ENCODE data around the gene HEATR5A. TPM values are rescaled to one million over a fixed set of nuclear protein-coding genes. Genes with fewer than 3 reads are reported as not detected.
A peak's percentile ranks its signal among the peaks of the same experiment; 100 is the strongest.
"Not testable (repeated sequence)": the region's sequence is repeated elsewhere in the genome, so short reads cannot be mapped to it uniquely, and the experiment has no call there.

Gene HEATR5A
- polyA plus RNA-seq, 1 donor (not counting 4 experiments of a cell fraction or from before 2014, with no cell fraction given), result 16.7 TPM

DNA sequence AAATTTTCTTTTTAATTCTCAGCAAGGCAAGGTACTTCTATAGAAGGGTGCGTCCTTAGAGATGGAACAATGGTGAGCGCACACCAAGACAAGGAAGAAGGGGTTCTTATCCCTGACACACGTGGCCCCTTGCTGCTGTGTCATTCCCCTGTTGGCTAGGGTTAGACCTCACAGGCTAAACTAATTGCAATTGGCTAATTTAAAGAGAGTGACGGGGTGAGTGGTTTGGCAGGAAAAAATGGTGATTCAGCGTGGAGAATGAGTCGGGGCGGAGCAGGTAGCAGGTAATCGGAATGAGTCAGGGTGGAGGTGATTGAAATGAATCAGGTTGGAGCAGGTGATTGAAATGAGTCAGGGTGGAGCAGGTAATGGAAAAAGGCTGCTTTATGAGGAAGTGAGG, 176.5 kb downstream of the HEATR5A start:
- Histone ChIP-seq H3K9me3 (ENCODE audit: control insufficient read depth, low read depth, low read length) (no peaks in the 10 kb centered on the region), H3K27me3 (ENCODE audit: control insufficient read depth, extremely low read depth, insufficient read depth, low read length) (no peaks in the 10 kb centered on the region), H3K4me2 (ENCODE audit: control insufficient read depth, extremely low read depth, insufficient read depth, low read depth, low read length) (peak overlapping the region; percentile 30), H3K4me1 (ENCODE audit: control insufficient read depth, extremely low read depth, insufficient read depth, low read length) (peaks cover 13% of the 10 kb centered on the region), H3K36me3 (ENCODE audit: control insufficient read depth in 2 of 2, extremely low read depth in 1 of 2, insufficient read depth in 2 of 2, low read length in 2 of 2) (no peaks in the 10 kb centered on the region), H4K20me1 (ENCODE audit: control insufficient read depth, extremely low read depth, insufficient read depth, low read length) (no peaks in the 10 kb centered on the region), H3K9me1 (ENCODE audit: control insufficient read depth, extremely low read depth, insufficient read depth, low read length) (no peaks in the 10 kb centered on the region), H3K4me3 (ENCODE audit: control insufficient read depth in 2 of 3, extremely low read depth in 1 of 3, insufficient read depth in 2 of 3, low read depth in 1 of 3, low read length in 3 of 3) (no peak overlapping the region), H3K79me2 (ENCODE audit: control insufficient read depth, insufficient read depth, low read length) (no peaks in the 10 kb centered on the region), H2AFZ (ENCODE audit: control insufficient read depth, low read length) (peak overlapping the region; percentile 13), H3K27ac (ENCODE audit: control insufficient read depth, insufficient read depth, low read length) (peak overlapping the region; percentile 96), H3K9ac (ENCODE audit: control insufficient read depth, extremely low read depth, insufficient read depth, low read length) (peak overlapping the region; percentile 69)
- TF ChIP-seq, protein P1, sequence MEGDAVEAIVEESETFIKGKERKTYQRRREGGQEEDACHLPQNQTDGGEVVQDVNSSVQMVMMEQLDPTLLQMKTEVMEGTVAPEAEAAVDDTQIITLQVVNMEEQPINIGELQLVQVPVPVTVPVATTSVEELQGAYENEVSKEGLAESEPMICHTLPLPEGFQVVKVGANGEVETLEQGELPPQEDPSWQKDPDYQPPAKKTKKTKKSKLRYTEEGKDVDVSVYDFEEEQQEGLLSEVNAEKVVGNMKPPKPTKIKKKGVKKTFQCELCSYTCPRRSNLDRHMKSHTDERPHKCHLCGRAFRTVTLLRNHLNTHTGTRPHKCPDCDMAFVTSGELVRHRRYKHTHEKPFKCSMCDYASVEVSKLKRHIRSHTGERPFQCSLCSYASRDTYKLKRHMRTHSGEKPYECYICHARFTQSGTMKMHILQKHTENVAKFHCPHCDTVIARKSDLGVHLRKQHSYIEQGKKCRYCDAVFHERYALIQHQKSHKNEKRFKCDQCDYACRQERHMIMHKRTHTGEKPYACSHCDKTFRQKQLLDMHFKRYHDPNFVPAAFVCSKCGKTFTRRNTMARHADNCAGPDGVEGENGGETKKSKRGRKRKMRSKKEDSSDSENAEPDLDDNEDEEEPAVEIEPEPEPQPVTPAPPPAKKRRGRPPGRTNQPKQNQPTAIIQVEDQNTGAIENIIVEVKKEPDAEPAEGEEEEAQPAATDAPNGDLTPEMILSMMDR (optimal IDR thresholded peaks at IDR 0.05 in 1 of 3, IDR thresholded peaks at IDR 0.05 in 1 of 3, conservative IDR thresholded peaks at IDR 0.05 in 1 of 3; ENCODE audit: extremely low read depth in 1 of 3, insufficient read depth in 2 of 3, low read length in 3 of 3), result no peak
- no peak for TF ChIP-seq EZH2 (IDR thresholded peaks at IDR 0.05; ENCODE audit: low read length)
- dilution Hi-C loops (cut with MboI; ENCODE audit: extremely low pct_ligation_motif_present, low sequenced_read_pairs), result no loop called here
- peak; percentile 87 for DNase-seq (ENCODE audit: low read depth, low spot score)
- FAIRE-seq, result peak; percentile 61

DNA sequence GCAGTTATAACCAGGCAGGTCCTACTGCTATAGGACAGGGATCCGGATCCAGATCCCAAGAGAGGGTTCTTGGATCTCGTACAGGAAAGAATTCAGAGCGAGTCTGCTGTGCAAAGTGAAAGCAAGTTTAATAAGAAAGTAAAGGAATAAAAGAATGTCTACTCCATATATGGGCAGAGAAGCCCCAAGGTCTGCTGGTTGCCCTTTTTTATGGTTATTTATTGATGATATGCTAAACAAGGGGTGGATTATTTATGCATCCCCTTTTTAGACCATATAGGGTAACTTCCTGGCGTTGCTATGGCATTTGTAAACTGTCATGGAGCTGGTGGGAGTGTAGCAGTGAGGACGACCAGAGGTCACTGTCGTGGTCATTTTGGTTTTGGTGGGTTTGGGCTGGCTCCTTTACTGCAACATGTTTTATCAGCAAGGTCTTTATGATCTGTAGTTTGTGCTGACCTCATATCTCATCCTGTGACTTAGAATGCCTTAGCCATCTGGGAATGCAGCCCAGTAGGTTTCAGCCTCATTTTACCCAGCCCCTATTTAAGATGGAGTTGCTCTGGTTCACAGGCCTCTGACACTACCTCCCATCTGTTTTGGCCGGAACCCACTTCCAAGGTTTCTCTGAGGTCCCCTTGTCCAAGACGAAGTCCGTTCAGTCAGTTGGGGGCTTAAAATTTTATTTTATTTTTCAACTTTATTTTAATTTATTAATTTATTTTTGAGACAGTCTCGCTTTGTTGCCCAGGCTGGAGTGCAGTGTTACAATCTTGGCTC, 178.0 kb downstream of the HEATR5A start:
- H3K36me3 ChIP-seq (ENCODE audit: control insufficient read depth in 2 of 2, extremely low read depth in 1 of 2, insufficient read depth in 2 of 2, low read length in 2 of 2); H3K27me3 ChIP-seq (ENCODE audit: control insufficient read depth, extremely low read depth, insufficient read depth, low read length); FAIRE-seq; H3K9me3 ChIP-seq (ENCODE audit: control insufficient read depth, low read depth, low read length); H2AFZ ChIP-seq (ENCODE audit: control insufficient read depth, low read length); H3K4me2 ChIP-seq (ENCODE audit: control insufficient read depth, extremely low read depth, insufficient read depth, low read depth, low read length); H3K9me1 ChIP-seq (ENCODE audit: control insufficient read depth, extremely low read depth, insufficient read depth, low read length); H4K20me1 ChIP-seq (ENCODE audit: control insufficient read depth, extremely low read depth, insufficient read depth, low read length); H3K4me3 ChIP-seq (ENCODE audit: control insufficient read depth in 2 of 3, extremely low read depth in 1 of 3, insufficient read depth in 2 of 3, low read depth in 1 of 3, low read length in 3 of 3); H3K9ac ChIP-seq (ENCODE audit: control insufficient read depth, extremely low read depth, insufficient read depth, low read length); H3K79me2 ChIP-seq (ENCODE audit: control insufficient read depth, insufficient read depth, low read length); H3K27ac ChIP-seq (ENCODE audit: control insufficient read depth, insufficient read depth, low read length); dilution Hi-C loops (cut with MboI; ENCODE audit: extremely low pct_ligation_motif_present, low sequenced_read_pairs); DNase-seq (ENCODE audit: low read depth, low spot score): not testable (repeated sequence)
- peaks cover 13% of the 10 kb centered on the region for H3K4me1 ChIP-seq (ENCODE audit: control insufficient read depth, extremely low read depth, insufficient read depth, low read length)

Small RNA genes lying within 50 kb of the gene (small RNA-seq; reads per million reads assigned to genes)
- gene RF00019 (ENCODE audit: insufficient read length in 3 of 3, low read depth in 3 of 3, low replicate concordance in 1 of 3), result 0 reads per million in 3 experiments

Other genes starting within 250 kb of the HEATR5A start
- gene HECTD1, start 212.8 kb downstream of the HEATR5A start, polyA plus RNA-seq, result 78.5 to 94.8 TPM (median 85.5 TPM) in 3 replicates
- gene DTD2, start 37.0 kb upstream of the HEATR5A start, polyA plus RNA-seq, result 13.1 to 26.2 TPM (median 22.3 TPM) in 3 replicates
- gene GPR33, start 67.5 kb upstream of the HEATR5A start, polyA plus RNA-seq, result not detected in 3 replicates
- 10.7 to 18.8 TPM (median 11.1 TPM) in 3 replicates for gene NUBPL, start 140.9 kb upstream of the HEATR5A start, polyA plus RNA-seq

Data from keratinocyte (primary cell).